BLaER1 (cell line): ENCODE measurements around the gene PPIP5K1.
A peak's percentile ranks its signal among the peaks of the same experiment; 100 is the strongest.

ENCODE experiments used
- H3K27ac ChIP-seq: shearing (Covaris generic); formaldehyde crosslinking; 2 replicates; pipeline ENCODE4 v1.8.1; 2022
- H3K27me3 ChIP-seq: shearing (Covaris generic); formaldehyde crosslinking; 2 replicates; pipeline ENCODE4 v1.8.1; 2022
- H3K36me3 ChIP-seq: shearing (Covaris generic); formaldehyde crosslinking; 2 replicates; pipeline ENCODE4 v1.8.1; 2022
- H3K4me1 ChIP-seq: shearing (Covaris generic); formaldehyde crosslinking; 2 replicates; pipeline ENCODE4 v1.8.1; 2022
- H3K4me2 ChIP-seq: shearing (Covaris generic); formaldehyde crosslinking; 2 replicates; pipeline ENCODE4 v1.8.1; 2022
- H3K4me3 ChIP-seq: shearing (Covaris generic); formaldehyde crosslinking; 2 replicates; pipeline ENCODE4 v1.8.1; 2022
- H3K9ac ChIP-seq: shearing (Covaris generic); formaldehyde crosslinking; 2 replicates; pipeline ENCODE4 v1.8.1; 2022
- H3K9me3 ChIP-seq: shearing (Covaris generic); formaldehyde crosslinking; 2 replicates; pipeline ENCODE4 v1.8.1; 2022
- H4K20me1 ChIP-seq: shearing (Covaris generic); formaldehyde crosslinking; 2 replicates; pipeline ENCODE4 v1.8.1; 2022
- Cebpa-rat ChIP-seq: shearing (Covaris generic); IDR thresholded peaks from 2 replicates; pipeline ENCODE4 v1.8.1; 2022

The PPIP5K1 gene

GRCh38 chr15:43517354-43518196 is 72.4 kb downstream of the PPIP5K1 start, which contains the start of gene MAP1A:
Gene MAP1A, plus strand, starts transcription at chr15:43517608. Its CDS starts 3,866 bp downstream, at chr15:43521474.
- 0 out of 2 replicates have a peak, but pooled peaks cover 5% of the 10 kb centered on the region for H4K20me1 ChIP-seq
- H3K27me3 ChIP-seq: no peaks in the 10 kb centered on the region
- H3K4me3 ChIP-seq: peak within 1 kb of the TSS; percentile 80
- peak within 1 kb of the TSS; percentile 94 for H3K27ac ChIP-seq
- peak within 1 kb of the TSS; percentile 81 for H3K9ac ChIP-seq
- H3K36me3 ChIP-seq: peaks cover 23% of the 10 kb centered on the region
- peaks cover 77% of the 10 kb centered on the region for H3K4me1 ChIP-seq
- peaks cover 6% of the 10 kb centered on the region for H3K9me3 ChIP-seq
- peak within 1 kb of the TSS; percentile 99 for H3K4me2 ChIP-seq
- no peak for TF ChIP-seq Cebpa-rat

- peaks cover 16% of the 10 kb centered on the region for H3K36me3 ChIP-seq
- H3K27ac ChIP-seq: peak overlapping the region; percentile 85
- peak overlapping the region; percentile 99 for H3K4me2 ChIP-seq
- peaks cover 2% of the 10 kb centered on the region for H3K9me3 ChIP-seq
- no peaks in the 10 kb centered on the region for H4K20me1 ChIP-seq
- H3K4me3 ChIP-seq: peak overlapping the region; percentile 80
- no peak for TF ChIP-seq Cebpa-rat
- no peaks in the 10 kb centered on the region for H3K27me3 ChIP-seq
- H3K9ac ChIP-seq: peak overlapping the region; percentile 81
- H3K4me1 ChIP-seq: peaks cover 78% of the 10 kb centered on the region
These were observed 73.1 kb downstream of the PPIP5K1 start for GRCh38 chr15:43516801-43517353.

- Histone ChIP-seq H3K9me3 (no peaks in the 10 kb centered on the region), H3K4me2 (peak overlapping the region; percentile 99)
These were observed 73.8 kb downstream of the PPIP5K1 start for GRCh38 chr15:43516185-43516584.

GRCh38 chr15:43515741-43516140 is 74.3 kb downstream of the PPIP5K1 start:
- Histone ChIP-seq H3K9me3 (no peaks in the 10 kb centered on the region), H3K27ac (peak overlapping the region; percentile 85), H3K4me2 (peak overlapping the region; percentile 99), H3K36me3 (peaks cover 4% of the 10 kb centered on the region), H3K27me3 (no peaks in the 10 kb centered on the region), H3K4me1 (peaks cover 85% of the 10 kb centered on the region), H3K4me3 (peak overlapping the region; percentile 80; the same call in 1 of the 2 replicates), H3K9ac (peak overlapping the region; percentile 81; the same call in 1 of the 2 replicates), H4K20me1 (no peaks in the 10 kb centered on the region)
- no peak for TF ChIP-seq Cebpa-rat

More at GRCh38 chr15:43516185-43516584, 73.8 kb downstream of the PPIP5K1 start:
- H3K36me3 ChIP-seq: peaks cover 9% of the 10 kb centered on the region
- H3K9ac ChIP-seq: peak overlapping the region; percentile 81
- no peaks in the 10 kb centered on the region for H3K27me3 ChIP-seq
- TF ChIP-seq Cebpa-rat: no peak
- H3K27ac ChIP-seq: peak overlapping the region; percentile 85
- peak overlapping the region; percentile 80 for H3K4me3 ChIP-seq
- no peaks in the 10 kb centered on the region for H4K20me1 ChIP-seq
- H3K4me1 ChIP-seq: peaks cover 85% of the 10 kb centered on the region

- no peaks in the 10 kb centered on the region for H4K20me1 ChIP-seq
- H3K4me1 ChIP-seq: peaks cover 76% of the 10 kb centered on the region
- H3K27me3 ChIP-seq: no peaks in the 10 kb centered on the region
- H3K36me3 ChIP-seq: no peaks in the 10 kb centered on the region
- TF ChIP-seq Cebpa-rat: no peak
- peak overlapping the region; percentile 46 for H3K4me3 ChIP-seq
- H3K4me2 ChIP-seq: peak overlapping the region; percentile 99
- H3K9me3 ChIP-seq: no peaks in the 10 kb centered on the region
- peak overlapping the region; percentile 26; the same call in 1 of the 2 replicates for H3K9ac ChIP-seq
- H3K27ac ChIP-seq: peak overlapping the region; percentile 85
These were observed 75.6 kb downstream of the PPIP5K1 start for GRCh38 chr15:43514241-43515057.

- peak overlapping the region; percentile 26; the same call in 1 of the 2 replicates for H3K9ac ChIP-seq
- TF ChIP-seq Cebpa-rat: no peak
- H3K4me1 ChIP-seq: peaks cover 77% of the 10 kb centered on the region
- no peaks in the 10 kb centered on the region for H4K20me1 ChIP-seq
- no peaks in the 10 kb centered on the region for H3K9me3 ChIP-seq
- no peaks in the 10 kb centered on the region for H3K36me3 ChIP-seq
- peak overlapping the region; percentile 85 for H3K27ac ChIP-seq
- no peaks in the 10 kb centered on the region for H3K27me3 ChIP-seq
- H3K4me3 ChIP-seq: peak overlapping the region; percentile 46; the same call in 1 of the 2 replicates
- peak overlapping the region; percentile 99 for H3K4me2 ChIP-seq
These were observed 76.5 kb downstream of the PPIP5K1 start for GRCh38 chr15:43513550-43513949.

- no peak overlapping the region for H3K27ac ChIP-seq
- H3K36me3 ChIP-seq: no peaks in the 10 kb centered on the region
- no peaks in the 10 kb centered on the region for H3K27me3 ChIP-seq
- no peak for TF ChIP-seq Cebpa-rat
- H3K4me2 ChIP-seq: peak overlapping the region; percentile 99
- H3K9me3 ChIP-seq: no peaks in the 10 kb centered on the region
- H3K9ac ChIP-seq: peak overlapping the region; percentile 44; the same call in 1 of the 2 replicates
- H3K4me1 ChIP-seq: peaks cover 72% of the 10 kb centered on the region
- H3K4me3 ChIP-seq: peak overlapping the region; percentile 70
- H4K20me1 ChIP-seq: no peaks in the 10 kb centered on the region
These were observed 78.8 kb downstream of the PPIP5K1 start for GRCh38 chr15:43511012-43511885.

GRCh38 chr15:43510200-43511011 is 79.6 kb downstream of the PPIP5K1 start:
- no peaks in the 10 kb centered on the region for H3K9me3 ChIP-seq
- peak overlapping the region; percentile 79 for H3K9ac ChIP-seq
- H3K27me3 ChIP-seq: no peaks in the 10 kb centered on the region
- H3K4me1 ChIP-seq: peaks cover 63% of the 10 kb centered on the region
- peak overlapping the region; percentile 70 for H3K4me3 ChIP-seq
- H3K36me3 ChIP-seq: no peaks in the 10 kb centered on the region
- H3K27ac ChIP-seq: peak overlapping the region; percentile 83
- no peak for TF ChIP-seq Cebpa-rat
- H3K4me2 ChIP-seq: peak overlapping the region; percentile 99
- H4K20me1 ChIP-seq: no peaks in the 10 kb centered on the region
